ENCODE results near the gene SLC9C1. TPM values are rescaled to one million over a fixed set of nuclear protein-coding genes. Genes with fewer than 3 reads are reported as not detected.

SLC9C1 gene
- total RNA-seq, 6 experiments from 2014 or later: not detected

DNA sequence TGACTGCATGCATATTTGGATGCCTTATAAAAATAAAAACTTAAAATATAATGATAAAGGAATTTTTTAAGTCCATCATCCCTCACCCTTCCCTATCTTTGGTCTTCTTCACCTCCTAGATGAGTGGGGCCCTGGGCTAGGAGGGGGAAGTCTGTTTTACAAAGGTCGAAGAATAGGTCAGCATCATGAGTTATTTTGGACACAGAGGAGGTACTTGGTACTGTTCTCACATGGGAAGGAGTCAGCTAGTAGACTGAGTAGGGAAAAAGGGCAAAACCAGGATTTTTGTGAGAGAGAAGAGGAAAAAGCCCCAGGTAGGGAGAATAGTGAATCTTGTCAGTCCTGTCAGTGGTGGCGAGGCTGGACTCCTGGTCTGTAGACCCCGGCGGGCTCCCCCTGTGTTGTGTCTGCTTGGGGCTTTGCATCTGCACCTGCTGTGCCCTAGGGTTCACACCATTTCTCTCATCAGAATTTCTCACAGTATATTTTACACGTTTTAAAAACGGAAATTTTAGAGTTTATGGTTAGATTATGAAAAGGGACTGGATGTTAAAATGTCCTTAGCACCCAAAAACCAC is 178.1 kb downstream of the SLC9C1 start:
- TF ChIP-seq, protein P1, sequence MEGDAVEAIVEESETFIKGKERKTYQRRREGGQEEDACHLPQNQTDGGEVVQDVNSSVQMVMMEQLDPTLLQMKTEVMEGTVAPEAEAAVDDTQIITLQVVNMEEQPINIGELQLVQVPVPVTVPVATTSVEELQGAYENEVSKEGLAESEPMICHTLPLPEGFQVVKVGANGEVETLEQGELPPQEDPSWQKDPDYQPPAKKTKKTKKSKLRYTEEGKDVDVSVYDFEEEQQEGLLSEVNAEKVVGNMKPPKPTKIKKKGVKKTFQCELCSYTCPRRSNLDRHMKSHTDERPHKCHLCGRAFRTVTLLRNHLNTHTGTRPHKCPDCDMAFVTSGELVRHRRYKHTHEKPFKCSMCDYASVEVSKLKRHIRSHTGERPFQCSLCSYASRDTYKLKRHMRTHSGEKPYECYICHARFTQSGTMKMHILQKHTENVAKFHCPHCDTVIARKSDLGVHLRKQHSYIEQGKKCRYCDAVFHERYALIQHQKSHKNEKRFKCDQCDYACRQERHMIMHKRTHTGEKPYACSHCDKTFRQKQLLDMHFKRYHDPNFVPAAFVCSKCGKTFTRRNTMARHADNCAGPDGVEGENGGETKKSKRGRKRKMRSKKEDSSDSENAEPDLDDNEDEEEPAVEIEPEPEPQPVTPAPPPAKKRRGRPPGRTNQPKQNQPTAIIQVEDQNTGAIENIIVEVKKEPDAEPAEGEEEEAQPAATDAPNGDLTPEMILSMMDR (IDR thresholded peaks at IDR 0.05): no peak
- Mint-ChIP-seq H3K27ac (no peak overlapping the region), H3K4me1 (ENCODE audit: low read depth) (peaks cover 6% of the 10 kb centered on the region; the same call in 1 of the 2 replicates)

DNA sequence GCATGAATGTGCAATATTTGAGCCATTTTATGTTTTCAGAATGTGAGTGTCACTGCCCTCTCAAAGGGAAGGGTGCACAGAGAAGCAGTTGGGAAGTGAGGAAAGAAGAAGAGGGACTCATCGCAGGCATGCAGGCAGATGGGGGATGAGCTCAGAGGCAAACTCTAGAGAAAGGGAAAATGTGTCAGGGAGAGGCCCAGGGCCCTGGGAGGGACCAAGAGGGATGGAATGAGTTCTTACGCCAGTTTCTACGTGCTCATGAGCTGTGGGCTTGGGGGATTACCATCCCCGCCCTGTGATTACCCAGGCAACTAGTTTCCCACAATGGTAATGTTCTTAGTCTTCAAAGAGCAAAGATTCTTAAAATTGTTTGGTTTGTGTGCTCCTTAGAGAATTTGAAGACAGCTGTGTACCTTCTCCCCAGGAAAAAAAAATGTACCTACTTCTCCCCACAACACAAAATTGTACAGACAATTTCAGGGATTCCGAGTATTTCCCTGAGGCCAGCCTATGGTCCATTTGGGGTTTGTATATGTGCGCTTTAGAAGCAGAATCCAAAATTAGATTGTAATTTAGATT is 178.8 kb downstream of the SLC9C1 start:
- TF ChIP-seq, protein P1 (IDR thresholded peaks at IDR 0.05): no peak
- H3K36me3 Mint-ChIP-seq (ENCODE audit: low read depth): peaks cover 21% of the 10 kb centered on the region; the same call in 1 of the 2 replicates
- no peak overlapping the region; the same call in 1 of the 2 replicates for H3K27ac Mint-ChIP-seq
- DNase-seq: no peak
- H3K27me3 Mint-ChIP-seq (ENCODE audit: insufficient read depth): no peaks in the 10 kb centered on the region
- H3K4me1 Mint-ChIP-seq (ENCODE audit: low read depth): peaks cover 6% of the 10 kb centered on the region; the same call in 1 of the 2 replicates
- no peaks in the 10 kb centered on the region for H3K9me3 Mint-ChIP-seq
- H3K4me3 Mint-ChIP-seq: no peak overlapping the region

More for the DNA sequence above, 178.1 kb downstream of the SLC9C1 start:
- H3K27me3 Mint-ChIP-seq (ENCODE audit: insufficient read depth): no peaks in the 10 kb centered on the region
- H3K36me3 Mint-ChIP-seq (ENCODE audit: low read depth): peaks cover 21% of the 10 kb centered on the region; the same call in 1 of the 2 replicates
- no peak for DNase-seq
- no peaks in the 10 kb centered on the region for H3K9me3 Mint-ChIP-seq
- H3K4me3 Mint-ChIP-seq: no peak overlapping the region

DNA sequence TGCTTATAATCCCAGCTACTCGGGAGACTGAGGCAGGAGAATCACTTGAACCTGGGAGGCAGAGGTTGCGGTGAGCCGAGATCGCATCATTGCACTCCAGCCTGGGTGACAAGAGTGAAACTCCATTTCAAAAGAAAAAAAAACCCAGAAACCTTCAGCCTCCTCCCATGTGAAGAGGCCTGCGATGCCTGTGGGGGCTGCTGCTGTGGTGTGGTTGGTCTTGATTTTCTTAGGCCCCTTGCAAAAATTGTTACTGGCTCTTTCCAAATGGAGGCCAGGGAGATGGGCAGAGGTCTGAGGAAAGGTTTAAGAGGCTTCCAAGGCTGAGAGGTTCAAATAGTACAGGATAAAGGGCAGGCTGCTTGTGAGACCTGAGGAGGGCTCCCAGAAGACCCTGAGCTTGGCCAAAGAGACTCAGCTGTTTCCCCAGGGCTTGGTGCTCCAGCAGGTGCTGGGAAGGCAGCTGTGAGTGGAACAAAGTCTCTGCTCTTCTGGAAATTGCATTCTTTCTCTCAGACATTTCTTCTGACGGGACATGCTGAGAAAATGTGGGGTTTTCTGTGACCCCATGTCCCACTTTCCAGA is 179.3 kb downstream of the SLC9C1 start:
- DNase-seq: no peak
- peaks cover 6% of the 10 kb centered on the region; the same call in 1 of the 2 replicates for H3K4me1 Mint-ChIP-seq (ENCODE audit: low read depth)
- no peak overlapping the region for H3K4me3 Mint-ChIP-seq
- no peaks in the 10 kb centered on the region for H3K27me3 Mint-ChIP-seq (ENCODE audit: insufficient read depth)
- peaks cover 20% of the 10 kb centered on the region for H3K36me3 Mint-ChIP-seq (ENCODE audit: low read depth)
- TF ChIP-seq, protein P1 (IDR thresholded peaks at IDR 0.05): no peak
- H3K27ac Mint-ChIP-seq: no peak overlapping the region; the same call in 1 of the 2 replicates
- no peaks in the 10 kb centered on the region for H3K9me3 Mint-ChIP-seq

DNA sequence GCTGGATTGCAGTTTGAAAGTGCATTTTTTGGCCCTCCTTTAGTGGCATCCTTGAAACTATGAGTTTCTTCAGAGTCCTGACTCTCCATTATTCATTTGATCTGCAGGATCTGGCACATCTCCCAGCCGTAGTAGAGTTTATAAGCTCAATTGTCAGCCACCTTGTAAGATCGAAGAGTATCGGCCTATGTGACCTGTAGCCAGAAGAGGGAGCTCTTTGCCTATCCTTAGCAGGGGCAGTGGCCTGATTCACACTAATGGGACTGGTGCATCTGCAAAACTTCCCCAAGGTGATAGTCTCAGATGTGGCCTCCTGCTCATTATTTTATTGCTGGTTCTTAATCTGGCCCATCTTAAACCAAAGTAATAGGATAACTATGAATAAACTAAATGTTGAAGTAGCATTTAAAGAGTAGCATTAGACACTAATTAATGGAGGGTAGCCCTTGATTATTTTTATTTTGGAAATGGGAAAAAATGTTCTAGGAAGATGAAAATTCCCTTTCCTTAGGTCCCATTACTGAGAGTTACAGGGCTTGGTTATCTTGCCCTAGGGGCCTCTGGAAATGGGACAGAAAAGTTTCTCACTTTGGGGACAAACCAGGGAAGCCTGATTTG is 182.1 kb downstream of the SLC9C1 start:
- Mint-ChIP-seq H3K4me3 (no peak overlapping the region), H3K36me3 (ENCODE audit: low read depth) (peaks cover 10% of the 10 kb centered on the region; the same call in 1 of the 2 replicates), H3K9me3 (no peaks in the 10 kb centered on the region), H3K4me1 (ENCODE audit: low read depth) (peaks cover 6% of the 10 kb centered on the region; the same call in 1 of the 2 replicates), H3K27ac (no peak overlapping the region), H3K27me3 (ENCODE audit: insufficient read depth) (no peaks in the 10 kb centered on the region; the same call in 1 of the 2 replicates)
- peak; percentile 76 for DNase-seq
- TF ChIP-seq, protein P1 (IDR thresholded peaks at IDR 0.05): peak; percentile 84

DNA sequence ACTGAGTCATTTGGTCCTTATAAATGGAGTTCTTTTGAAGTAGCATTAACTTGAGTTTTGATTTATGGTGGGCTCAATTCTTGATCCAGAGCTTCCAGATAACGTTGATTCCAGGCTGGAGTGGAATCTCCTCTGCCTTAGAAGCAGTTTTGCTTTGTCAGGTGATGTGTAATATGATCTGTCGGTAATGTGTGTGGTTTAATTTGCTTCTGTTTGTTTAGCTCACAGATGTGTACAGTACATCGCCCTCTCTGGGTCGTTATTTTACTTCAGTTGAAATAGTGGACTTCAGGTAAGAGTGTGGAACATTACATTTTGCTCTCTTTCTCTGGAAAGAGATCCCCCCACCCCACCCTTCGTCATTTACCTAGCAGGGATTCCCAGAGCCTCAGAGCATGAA is 184.7 kb downstream of the SLC9C1 start:
- no peak overlapping the region for H3K4me3 Mint-ChIP-seq
- TF ChIP-seq, protein P1 (IDR thresholded peaks at IDR 0.05): no peak
- H3K9me3 Mint-ChIP-seq: no peaks in the 10 kb centered on the region
- peaks cover 7% of the 10 kb centered on the region for H3K36me3 Mint-ChIP-seq (ENCODE audit: low read depth)
- H3K4me1 Mint-ChIP-seq (ENCODE audit: low read depth): peaks cover 6% of the 10 kb centered on the region; the same call in 1 of the 2 replicates
- H3K27ac Mint-ChIP-seq: no peak overlapping the region
- no peak for DNase-seq
- H3K27me3 Mint-ChIP-seq (ENCODE audit: insufficient read depth): no peaks in the 10 kb centered on the region; the same call in 1 of the 2 replicates

All from HFFc6 (cell line).